CD4-positive, alpha-beta T cell (primary cell): ENCODE data around the gene CAMK2B. TPM values are rescaled to one million over a fixed set of nuclear protein-coding genes. Genes with fewer than 3 reads are reported as not detected.

ENCODE experiments used
- ATAC-seq: fragments of 200-7000 bp; cut with Tn5 transposase; one replicate; pipeline ENCODE4 v1.10.0; 2022; ENCODE audit warnings: mild to moderate bottlenecking; ENCODE audit not compliant: poor library complexity
- CTCF ChIA-PET: fragments of 350-600 bp; sonication (Branson Sonifier 250); formaldehyde crosslinking; loops from one replicate; lab custom pipeline; 2021; ENCODE audit warnings: antibody characterized with exemption, inconsistent platforms; lab: Charles Lee
- POLR2A ChIA-PET: fragments of 350-600 bp; sonication (Branson Sonifier 250); formaldehyde crosslinking; loops from one replicate; lab custom pipeline; 2021; ENCODE audit warnings: antibody characterized with exemption, inconsistent platforms; lab: Charles Lee
- DNase-seq, 14 experiments: peaks; one replicate each; pipeline ENCODE4 v3.0.0-alpha.2; 2013 to 2020; ENCODE audit warnings: mixed read lengths in 2 of 14
- H3K27ac ChIP-seq, 2 donors: one replicate each; pipeline versions ENCODE4 v1.5.1 to v1.7.0; 2013; ENCODE audit warnings: low read length in 2 of 2, low read depth in 1 of 2, mild to moderate bottlenecking in 1 of 2
- H3K27me3 ChIP-seq, 2 experiments: 1 replicate in 1 of 2; 2 replicates in 1 of 2; pipeline versions ENCODE4 v1.6.1 to v1.7.0; 2013; ENCODE audit warnings: low read length in 2 of 2, control low read depth in 1 of 2, mild to moderate bottlenecking in 1 of 2, moderate library complexity in 1 of 2; ENCODE audit not compliant: insufficient read depth in 2 of 2, control insufficient read depth in 1 of 2
- H3K36me3 ChIP-seq: one replicate; pipeline ENCODE4 v1.6.1; 2013; ENCODE audit warnings: low read length, control low read depth; ENCODE audit not compliant: insufficient read depth
- H3K4me1 ChIP-seq: one replicate; pipeline ENCODE4 v1.6.1; 2013; ENCODE audit warnings: low read length, control low read depth; ENCODE audit not compliant: insufficient read depth
- H3K4me3 ChIP-seq: one replicate; pipeline ENCODE4 v1.5.1; 2013; ENCODE audit warnings: mild to moderate bottlenecking, low read length, moderate library complexity
- H3K9me3 ChIP-seq, 2 experiments: 1 replicate in 1 of 2; 2 replicates in 1 of 2; pipeline versions ENCODE4 v1.6.1 to v1.7.0; 2013; ENCODE audit warnings: low read length in 2 of 2, mild to moderate bottlenecking in 2 of 2, control low read depth in 1 of 2, moderate library complexity in 1 of 2; ENCODE audit not compliant: control insufficient read depth in 1 of 2, insufficient read depth in 1 of 2
- H3K27ac Mint-ChIP-seq: one replicate; pipeline ENCODE4 v1.8.0; 2020; ENCODE audit warnings: mixed read lengths
- H3K27me3 Mint-ChIP-seq: one replicate; pipeline ENCODE4 v1.8.0; 2021; ENCODE audit warnings: mixed read lengths
- H3K36me3 Mint-ChIP-seq: one replicate; pipeline ENCODE4 v1.8.0; 2021; ENCODE audit warnings: low read depth, mixed read lengths
- H3K4me1 Mint-ChIP-seq: one replicate; pipeline ENCODE4 v1.8.0; 2021; ENCODE audit warnings: low read depth, mixed read lengths
- H3K4me3 Mint-ChIP-seq: one replicate; pipeline ENCODE4 v1.8.0; 2020; ENCODE audit warnings: mild to moderate bottlenecking, mixed read lengths
- H3K9me3 Mint-ChIP-seq: one replicate; pipeline ENCODE4 v1.8.0; 2020; ENCODE audit warnings: mixed read lengths
- intact Hi-C, 2 experiments: fragments of 100-400 bp; cut with DNase I in 1 of 2; cut with micrococcal nuclease in 1 of 2; formaldehyde crosslinking; loops; one replicate each; pipeline versions ENCODE4 v1.15.1 to v1.9.0; 2023 to 2025; cut with DNase I, micrococcal nuclease
- total RNA-seq, 174 experiments: library from RNA in 2 of 174; stranded (reverse) in 2 of 174; gene quantifications; one replicate each; pipeline ENCODE4 v1.2.3 and lab custom pipeline; 2021 to 2026
- TF ChIP-seq, protein P1 (sequence below): fragments of 200-600 bp; IDR thresholded peaks from one replicate; pipeline ENCODE4 v1.8.0; 2022; ENCODE audit warnings: antibody characterized with exemption, mild to moderate bottlenecking

CAMK2B gene
- total RNA-seq, 2 experiments from 2014 or later, result not detected

GRCh38 chr7:44258865-44259546 is 66.4 kb downstream of the CAMK2B start:
- TF ChIP-seq, protein P1, sequence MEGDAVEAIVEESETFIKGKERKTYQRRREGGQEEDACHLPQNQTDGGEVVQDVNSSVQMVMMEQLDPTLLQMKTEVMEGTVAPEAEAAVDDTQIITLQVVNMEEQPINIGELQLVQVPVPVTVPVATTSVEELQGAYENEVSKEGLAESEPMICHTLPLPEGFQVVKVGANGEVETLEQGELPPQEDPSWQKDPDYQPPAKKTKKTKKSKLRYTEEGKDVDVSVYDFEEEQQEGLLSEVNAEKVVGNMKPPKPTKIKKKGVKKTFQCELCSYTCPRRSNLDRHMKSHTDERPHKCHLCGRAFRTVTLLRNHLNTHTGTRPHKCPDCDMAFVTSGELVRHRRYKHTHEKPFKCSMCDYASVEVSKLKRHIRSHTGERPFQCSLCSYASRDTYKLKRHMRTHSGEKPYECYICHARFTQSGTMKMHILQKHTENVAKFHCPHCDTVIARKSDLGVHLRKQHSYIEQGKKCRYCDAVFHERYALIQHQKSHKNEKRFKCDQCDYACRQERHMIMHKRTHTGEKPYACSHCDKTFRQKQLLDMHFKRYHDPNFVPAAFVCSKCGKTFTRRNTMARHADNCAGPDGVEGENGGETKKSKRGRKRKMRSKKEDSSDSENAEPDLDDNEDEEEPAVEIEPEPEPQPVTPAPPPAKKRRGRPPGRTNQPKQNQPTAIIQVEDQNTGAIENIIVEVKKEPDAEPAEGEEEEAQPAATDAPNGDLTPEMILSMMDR, result no peak
- POLR2A ChIA-PET, result interaction anchor here (1.1 to 3.4 kb wide), 2 partner anchors 231 to 310 kb away, joined by 3 to 18 read pairs; partner anchors contain the start of gene NUDCD3
- Histone ChIP-seq H3K27ac (peak overlapping the region; percentile 81 to 85), H3K36me3 (no peaks in the 10 kb centered on the region), H3K9me3 (peaks cover 0 to 4% of the 10 kb centered on the region in 2 experiments), H3K27me3 (no peaks in the 10 kb centered on the region), H3K4me1 (peaks cover 29% of the 10 kb centered on the region), H3K4me3 (no peak overlapping the region)
- H3K27ac Mint-ChIP-seq, result peak overlapping the region; percentile 83
- H3K4me3 Mint-ChIP-seq, result no peak overlapping the region
- no peaks in the 10 kb centered on the region for H3K36me3 Mint-ChIP-seq
- DNase-seq, result no peak
- no peaks in the 10 kb centered on the region for H3K9me3 Mint-ChIP-seq
- H3K4me1 Mint-ChIP-seq, result peaks cover 27% of the 10 kb centered on the region
- H3K27me3 Mint-ChIP-seq, result no peaks in the 10 kb centered on the region
- CTCF ChIA-PET, result no interaction called here
- intact Hi-C loops, result no loop called here
- ATAC-seq, result no peak

GRCh38 chr7:44258423-44258760 is 67.0 kb downstream of the CAMK2B start:
- no peak for DNase-seq
- Mint-ChIP-seq H3K9me3 (no peaks in the 10 kb centered on the region), H3K27me3 (no peaks in the 10 kb centered on the region), H3K4me1 (peaks cover 27% of the 10 kb centered on the region), H3K27ac (peak overlapping the region; percentile 83), H3K4me3 (peak overlapping the region; percentile 65), H3K36me3 (no peaks in the 10 kb centered on the region)
- no peak for ATAC-seq
- Histone ChIP-seq H3K27ac (peak overlapping the region; percentile 81 to 85), H3K4me1 (peaks cover 29% of the 10 kb centered on the region), H3K27me3 (no peaks in the 10 kb centered on the region), H3K9me3 (peaks cover 0 to 7% of the 10 kb centered on the region in 2 experiments), H3K4me3 (no peak overlapping the region), H3K36me3 (no peaks in the 10 kb centered on the region)
- TF ChIP-seq, protein P1, result no peak
- POLR2A ChIA-PET, result interaction anchor here (0.8 to 3.4 kb wide), 9 partner anchors 17 to 853 kb away, joined by 3 to 18 read pairs (median 3); partner anchors contain the start of genes H2AZ2, NUDCD3 and TBRG4
- intact Hi-C loops, result no loop called here
- CTCF ChIA-PET, result no interaction called here

DNA sequence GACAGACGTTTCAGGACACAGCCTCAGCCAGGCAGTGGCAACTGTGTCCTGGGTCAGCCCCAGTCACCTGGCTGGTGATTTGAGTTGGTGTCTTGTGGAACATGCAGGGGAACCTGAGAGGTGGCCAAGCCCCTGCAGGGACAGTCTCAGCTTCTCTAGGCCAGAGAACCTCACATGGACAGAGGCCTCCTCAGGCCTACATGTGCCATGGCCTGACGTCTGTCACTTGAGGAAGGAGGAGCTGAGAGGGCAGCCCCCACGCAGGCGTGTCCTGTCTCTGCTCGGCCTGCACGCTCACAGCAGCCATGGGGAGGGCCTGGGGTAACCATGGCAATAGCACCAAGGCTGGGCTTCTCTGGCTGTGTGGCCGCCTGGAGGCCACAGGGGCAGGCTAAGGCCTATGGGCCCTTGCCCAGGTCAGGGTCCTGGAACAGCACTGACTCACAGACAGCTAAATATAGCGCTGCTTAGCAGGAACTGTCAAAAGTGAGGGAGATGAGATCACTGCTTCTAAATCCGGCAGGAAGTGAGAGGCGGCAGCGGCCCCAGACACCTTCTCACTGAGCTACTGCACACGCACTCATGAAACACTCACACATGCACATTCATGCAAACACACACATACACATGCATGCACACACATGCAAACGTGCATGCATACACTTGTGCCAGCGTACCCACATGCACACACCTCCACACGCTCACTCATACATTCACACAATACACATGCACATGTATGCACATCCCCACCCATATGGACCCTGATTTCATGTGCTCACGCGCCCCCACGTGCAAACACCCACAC is 67.6 kb downstream of the CAMK2B start:
- peaks cover 29% of the 10 kb centered on the region for H3K4me1 ChIP-seq
- peaks cover 0 to 7% of the 10 kb centered on the region in 2 experiments for H3K9me3 ChIP-seq
- peak overlapping the region; percentile 81 to 85 for H3K27ac ChIP-seq
- TF ChIP-seq, protein P1, result no peak
- no peaks in the 10 kb centered on the region for H3K36me3 ChIP-seq
- ATAC-seq (peak; percentile 94), DNase-seq (peak; percentile 30 to 83 (median 56))
- Mint-ChIP-seq H3K27me3 (no peaks in the 10 kb centered on the region), H3K4me3 (peak overlapping the region; percentile 65), H3K36me3 (no peaks in the 10 kb centered on the region), H3K4me1 (peaks cover 27% of the 10 kb centered on the region), H3K27ac (peak overlapping the region; percentile 83), H3K9me3 (no peaks in the 10 kb centered on the region)
- intact Hi-C loops, result no loop called here
- POLR2A ChIA-PET, result interaction anchor here (0.5 to 3.4 kb wide), 12 partner anchors 13 to 854 kb away, joined by 3 to 18 read pairs (median 4); partner anchors contain the start of genes H2AZ2, NUDCD3, TBRG4 and YKT6
- CTCF ChIA-PET, result no interaction called here
- peak overlapping the region; percentile 13 for H3K4me3 ChIP-seq
- no peaks in the 10 kb centered on the region for H3K27me3 ChIP-seq
